Choroid plexus epithelial cell (primary cell): ENCODE measurements around the gene CLRN1.

Experiments
- DNase-seq: peaks from one replicate; pipeline ENCODE4 v3.0.0-alpha.2; 2010; ENCODE audit warnings: low read depth
- H3K4me3 ChIP-seq: 2 replicates; pipeline ENCODE4 v1.5.1; 2011; ENCODE audit warnings: low read depth, mild to moderate bottlenecking, control low read depth, low read length, moderate library complexity
- CTCF ChIP-seq: conservative IDR thresholded peaks from 2 replicates; pipeline ENCODE4 v1.5.1; 2011; ENCODE audit warnings: low read depth, mild to moderate bottlenecking, control low read depth, inconsistent platforms, low read length, moderate library complexity

CLRN1 gene

GRCh38 chr3:150897592-150897991 is 74.9 kb downstream of the CLRN1 start:
- no peak for DNase-seq
- H3K4me3 ChIP-seq: no peak overlapping the region
- no peak for TF ChIP-seq CTCF

- no peak for TF ChIP-seq CTCF
- DNase-seq: no peak
- no peak overlapping the region for H3K4me3 ChIP-seq
Observed at GRCh38 chr3:150890831-150891230, 81.7 kb downstream of the CLRN1 start.

GRCh38 chr3:150890295-150890694 is 82.2 kb downstream of the CLRN1 start:
- DNase-seq: peak; percentile 75

GRCh38 chr3:150889106-150889505 is 83.4 kb downstream of the CLRN1 start:
- no peak overlapping the region for H3K4me3 ChIP-seq
- DNase-seq: no peak

More at GRCh38 chr3:150890295-150890694, 82.2 kb downstream of the CLRN1 start:
- H3K4me3 ChIP-seq: no peak overlapping the region
- TF ChIP-seq CTCF: no peak

GRCh38 chr3:150887031-150887430 is 85.5 kb downstream of the CLRN1 start:
- H3K4me3 ChIP-seq: no peak overlapping the region
- DNase-seq: peak; percentile 46
- no peak for TF ChIP-seq CTCF

More at GRCh38 chr3:150889106-150889505, 83.4 kb downstream of the CLRN1 start:
- no peak for TF ChIP-seq CTCF

- DNase-seq: no peak
- TF ChIP-seq CTCF: no peak
- no peak overlapping the region for H3K4me3 ChIP-seq
Observed at GRCh38 chr3:150885535-150885934, 87.0 kb downstream of the CLRN1 start.

- H3K4me3 ChIP-seq: no peak overlapping the region
- DNase-seq: no peak
- no peak for TF ChIP-seq CTCF
Observed at GRCh38 chr3:150878996-150879575, 93.4 kb downstream of the CLRN1 start.
